Smooth muscle cell (in vitro differentiated cells): ENCODE data around the gene CCDC167. TPM values are rescaled to one million over a fixed set of nuclear protein-coding genes. Genes with fewer than 3 reads are reported as not detected.

Experiments
- DNase-seq: peaks from one replicate; lab custom pipeline; 2025; ENCODE audit not compliant: unreplicated experiment; lab: John Stamatoyannopoulos, UW
- H2AFZ ChIP-seq: fragments of 200-600 bp; sonication (generic); 2 replicates; pipeline ENCODE4 v1.6.0; 2016; ENCODE audit warnings: antibody characterized with exemption, low read depth, mild to moderate bottlenecking
- H3F3A ChIP-seq: fragments of 200-600 bp; sonication (generic); 2 replicates; pipeline ENCODE4 v1.6.0; 2017; ENCODE audit warnings: antibody characterized with exemption, low read depth
- H3K27ac ChIP-seq: fragments of 200-600 bp; sonication (generic); 2 replicates; pipeline ENCODE4 v1.5.1; 2016; ENCODE audit warnings: low read depth, mild to moderate bottlenecking
- H3K27me3 ChIP-seq: fragments of 200-600 bp; sonication (generic); 2 replicates; pipeline ENCODE4 v1.6.1; 2016; ENCODE audit warnings: low read depth, mild to moderate bottlenecking
- H3K36me3 ChIP-seq: fragments of 200-600 bp; sonication (generic); 2 replicates; pipeline ENCODE4 v1.5.1; 2016; ENCODE audit warnings: low read depth
- H3K4me1 ChIP-seq: fragments of 200-600 bp; sonication (generic); 2 replicates; pipeline ENCODE4 v1.5.1; 2016; ENCODE audit warnings: low read depth
- H3K4me2 ChIP-seq: fragments of 200-600 bp; sonication (generic); 2 replicates; pipeline ENCODE4 v1.6.0; 2016; ENCODE audit warnings: mild to moderate bottlenecking
- H3K4me3 ChIP-seq: fragments of 200-600 bp; sonication (generic); 2 replicates; pipeline ENCODE4 v1.5.1; 2016; ENCODE audit warnings: mild to moderate bottlenecking
- H3K79me2 ChIP-seq: fragments of 200-600 bp; sonication (generic); 2 replicates; pipeline ENCODE4 v1.6.0; 2016; ENCODE audit warnings: low read depth, mild to moderate bottlenecking
- H3K9ac ChIP-seq: fragments of 200-600 bp; sonication (generic); 2 replicates; pipeline ENCODE4 v1.6.0; 2016; ENCODE audit warnings: low read depth
- H3K9me3 ChIP-seq: fragments of 200-600 bp; sonication (generic); replicated peaks from 2 replicates; pipeline ENCODE4 v1.5.1; 2016; ENCODE audit warnings: low read depth
- H4K20me1 ChIP-seq: fragments of 200-600 bp; sonication (generic); 2 replicates; pipeline ENCODE4 v1.6.0; 2016; ENCODE audit warnings: low read depth
- CTCF ChIP-seq: fragments of 200-600 bp; sonication (generic); IDR thresholded peaks from 2 replicates; pipeline ENCODE4 v1.5.1; 2017; ENCODE audit warnings: borderline replicate concordance, mild to moderate bottlenecking, antibody characterized with exemption; ENCODE audit not compliant: insufficient read depth, poor library complexity, severe bottlenecking
- WGBS: methylation state at CpG from one replicate; pipeline ENCODE4 v1.1.7; 2016; ENCODE audit warnings: low lambda C conversion rate; 5-methylcytosine and 5-hydroxymethylcytosine counted together
- polyA plus RNA-seq: library from polyadenylated mRNA; unstranded; fragments of >200 nt; fragmentation: Nextera tagmentation; extraction: Ambion mirVana; gene quantifications from 2 replicates; pipeline ENCODE4 v1.2.1, GENCODE V29; 2016
- total RNA-seq: library from RNA; depleted of rRNA; stranded (reverse); fragments of >200 nt; gene quantifications from 2 replicates; pipeline ENCODE4 v1.2.3, GENCODE V29; 2014

CCDC167 gene
- total and polyA plus RNA-seq, 2 experiments from 2014 or later: 81.0 to 114 TPM

GRCh38 chr6:37516076-37516919 is 16.6 kb upstream of the CCDC167 start:
- no peaks in the 10 kb centered on the region for H3K9me3 ChIP-seq
- H4K20me1 ChIP-seq: no peaks in the 10 kb centered on the region
- no peak overlapping the region for H3K4me3 ChIP-seq
- peaks cover 21% of the 10 kb centered on the region for H3K4me1 ChIP-seq
- no peak overlapping the region for H3K27ac ChIP-seq
- TF ChIP-seq CTCF: no peak
- no peaks in the 10 kb centered on the region for H3K36me3 ChIP-seq
- peaks cover 42% of the 10 kb centered on the region for H3K27me3 ChIP-seq
- H3F3A ChIP-seq: no peaks in the 10 kb centered on the region
- no peak overlapping the region for H3K9ac ChIP-seq
- DNase-seq: no peak
- no peak overlapping the region for H2AFZ ChIP-seq
- no peak overlapping the region for H3K4me2 ChIP-seq
- no peaks in the 10 kb centered on the region for H3K79me2 ChIP-seq
- 45% methylated on average over 18 of the region's 18 CpGs for WGBS

- Histone ChIP-seq H3K9ac (no peak overlapping the region), H3F3A (no peaks in the 10 kb centered on the region), H3K4me1 (peaks cover 21% of the 10 kb centered on the region), H4K20me1 (no peaks in the 10 kb centered on the region), H3K27ac (no peak overlapping the region), H2AFZ (no peak overlapping the region), H3K27me3 (peaks cover 48% of the 10 kb centered on the region), H3K4me2 (no peak overlapping the region), H3K79me2 (no peaks in the 10 kb centered on the region), H3K9me3 (no peaks in the 10 kb centered on the region), H3K4me3 (no peak overlapping the region), H3K36me3 (no peaks in the 10 kb centered on the region)
- TF ChIP-seq CTCF: no peak
- DNase-seq: no peak
- 82% methylated on average over 9 of the region's 9 CpGs for WGBS
These were observed 16.0 kb upstream of the CCDC167 start for GRCh38 chr6:37515712-37516075.

- Histone ChIP-seq H3K4me1 (peaks cover 21% of the 10 kb centered on the region), H3K36me3 (no peaks in the 10 kb centered on the region), H3K4me3 (no peak overlapping the region), H2AFZ (no peak overlapping the region), H3K9me3 (no peaks in the 10 kb centered on the region), H3K27ac (no peak overlapping the region), H3F3A (no peaks in the 10 kb centered on the region), H3K4me2 (no peak overlapping the region), H4K20me1 (no peaks in the 10 kb centered on the region), H3K9ac (no peak overlapping the region), H3K27me3 (peaks cover 53% of the 10 kb centered on the region), H3K79me2 (no peaks in the 10 kb centered on the region)
- 73% methylated on average over 7 of the region's 7 CpGs for WGBS
- no peak for DNase-seq
- TF ChIP-seq CTCF: no peak
These were observed 15.1 kb upstream of the CCDC167 start for GRCh38 chr6:37514837-37515236.

- WGBS: 54% methylated on average over 5 of the region's 5 CpGs
- Histone ChIP-seq H3K9ac (no peak overlapping the region), H4K20me1 (no peaks in the 10 kb centered on the region)
These were observed 14.7 kb upstream of the CCDC167 start for GRCh38 chr6:37514321-37514771.

More at GRCh38 chr6:37514321-37514771, 14.7 kb upstream of the CCDC167 start:
- Histone ChIP-seq H3K4me1 (peaks cover 21% of the 10 kb centered on the region), H2AFZ (no peak overlapping the region), H3K4me2 (no peak overlapping the region), H3K9me3 (no peaks in the 10 kb centered on the region), H3K79me2 (no peaks in the 10 kb centered on the region), H3K36me3 (no peaks in the 10 kb centered on the region), H3F3A (no peaks in the 10 kb centered on the region), H3K4me3 (no peak overlapping the region), H3K27me3 (peaks cover 53% of the 10 kb centered on the region), H3K27ac (no peak overlapping the region)
- DNase-seq: no peak
- TF ChIP-seq CTCF: no peak
